HEK293 (cell line): Measurements from ENCODE around the gene ZFP62.

ENCODE experiments used
- CTCF ChIA-PET: fragments of 350-600 bp; formaldehyde crosslinking; extraction: SDS; loops from one replicate; lab custom pipeline; 2021; ENCODE audit warnings: antibody characterized with exemption; lab: Yijun Ruan, JAX
- POLR2A ChIA-PET: fragments of 300-600 bp; formaldehyde crosslinking; extraction: SDS; loops from one replicate; lab custom pipeline; 2020; ENCODE audit warnings: antibody characterized with exemption, inconsistent platforms; lab: Yijun Ruan, JAX
- H3K27ac ChIP-seq: fragments of 200-500 bp; sonication (Bioruptor generic); 2 replicates; pipeline ENCODE4 v1.5.1; 2014; ENCODE audit warnings: low read depth, low read length, control low read depth, inconsistent platforms; ENCODE audit errors: extremely low read depth
- H3K36me3 ChIP-seq, 2 experiments: fragments of 200-500 bp in 1 of 2; sonication (Bioruptor generic) in 1 of 2; 1 replicate in 1 of 2; 2 replicates in 1 of 2; pipeline ENCODE4 v1.5.1; 2014 to 2017; ENCODE audit warnings: inconsistent platforms in 2 of 2, low read length in 2 of 2; ENCODE audit not compliant: control insufficient read depth in 2 of 2, insufficient read depth in 1 of 2
- H3K4me1 ChIP-seq: fragments of 200-500 bp; sonication (Bioruptor generic); 2 replicates; pipeline ENCODE4 v1.5.1; 2014; ENCODE audit warnings: mild to moderate bottlenecking, low read length, inconsistent platforms; ENCODE audit not compliant: control insufficient read depth, insufficient read depth
- H3K4me3 ChIP-seq: 2 replicates; pipeline ENCODE4 v1.5.1; 2011; ENCODE audit warnings: low read depth, mild to moderate bottlenecking, control low read depth, low read length, moderate library complexity
- H3K9me3 ChIP-seq: fragments of 200-500 bp; sonication (Bioruptor generic); 2 replicates; pipeline ENCODE4 v1.5.1; 2014; ENCODE audit warnings: low read depth, low read length, inconsistent platforms; ENCODE audit not compliant: control insufficient read depth, insufficient read depth
- GLIS1 ChIP-seq: fragments of 450-650 bp; formaldehyde crosslinking; IDR thresholded peaks from 2 replicates; pipeline ENCODE4 v1.5.1; 2016; ENCODE audit warnings: missing biosample characterization, missing genetic modification characterization
- HOXA7 ChIP-seq: sonication (generic); formaldehyde crosslinking; IDR thresholded peaks from 2 replicates; pipeline ENCODE4 v1.8.1; 2022; ENCODE audit warnings: missing genetic modification reagents, borderline replicate concordance
- KLF1 ChIP-seq: fragments of 450-650 bp; formaldehyde crosslinking; IDR thresholded peaks from 2 replicates; pipeline ENCODE4 v1.5.1; 2016; ENCODE audit warnings: missing biosample characterization, missing genetic modification characterization
- KLF9 ChIP-seq: fragments of 450-650 bp; formaldehyde crosslinking; IDR thresholded peaks from 2 replicates; pipeline ENCODE4 v1.5.1; 2016; ENCODE audit warnings: missing biosample characterization, missing genetic modification characterization, low read depth
- SETDB1 ChIP-seq: IDR thresholded peaks from one replicate; pipeline ENCODE4 v1.6.1; 2017; ENCODE audit warnings: mild to moderate bottlenecking, low read length, moderate library complexity, mixed read lengths; ENCODE audit not compliant: insufficient read length
- YY2 ChIP-seq: fragments of 450-650 bp; formaldehyde crosslinking; IDR thresholded peaks from 2 replicates; pipeline ENCODE4 v1.5.1; 2016; ENCODE audit warnings: missing biosample characterization, missing genetic modification characterization
- ZFHX2 ChIP-seq: fragments of 450-650 bp; formaldehyde crosslinking; conservative IDR thresholded peaks from 2 replicates; pipeline ENCODE4 v1.5.1; 2016; ENCODE audit warnings: missing biosample characterization, missing genetic modification characterization
- ZNF138 ChIP-seq: fragments of 450-650 bp; formaldehyde crosslinking; IDR thresholded peaks from 2 replicates; pipeline ENCODE4 v1.5.1; 2016; ENCODE audit warnings: missing biosample characterization, missing genetic modification characterization, borderline replicate concordance
- ZNF140 ChIP-seq: fragments of 450-650 bp; formaldehyde crosslinking; IDR thresholded peaks from 2 replicates; pipeline ENCODE4 v1.5.1; 2016; ENCODE audit warnings: missing biosample characterization, missing genetic modification characterization
- ZNF146 ChIP-seq: fragments of 450-650 bp; formaldehyde crosslinking; IDR thresholded peaks from 2 replicates; pipeline ENCODE4 v1.5.1; 2016; ENCODE audit warnings: missing biosample characterization, missing genetic modification characterization
- ZNF214 ChIP-seq: fragments of 450-650 bp; formaldehyde crosslinking; IDR thresholded peaks from 2 replicates; pipeline ENCODE4 v1.5.1; 2017; ENCODE audit warnings: missing biosample characterization, mild to moderate bottlenecking, missing genetic modification characterization, borderline replicate concordance
- ZNF26 ChIP-seq: fragments of 450-650 bp; formaldehyde crosslinking; IDR thresholded peaks from 2 replicates; pipeline ENCODE4 v1.5.1; 2016; ENCODE audit warnings: missing biosample characterization, missing genetic modification characterization
- ZNF311 ChIP-seq: fragments of 450-650 bp; formaldehyde crosslinking; IDR thresholded peaks from 2 replicates; pipeline ENCODE4 v1.5.1; 2017; ENCODE audit warnings: missing biosample characterization, missing genetic modification characterization, borderline replicate concordance
- ZNF350 ChIP-seq: fragments of 450-650 bp; formaldehyde crosslinking; IDR thresholded peaks from 2 replicates; pipeline ENCODE4 v1.5.0; 2017; ENCODE audit warnings: missing biosample characterization, mild to moderate bottlenecking, missing genetic modification characterization
- ZNF391 ChIP-seq: fragments of 450-650 bp; formaldehyde crosslinking; IDR thresholded peaks from 2 replicates; pipeline ENCODE4 v1.5.1; 2016; ENCODE audit warnings: low read depth, missing biosample characterization, missing genetic modification characterization, borderline replicate concordance
- ZNF433 ChIP-seq: fragments of 450-650 bp; formaldehyde crosslinking; IDR thresholded peaks from 2 replicates; pipeline ENCODE4 v1.5.1; 2016; ENCODE audit warnings: missing biosample characterization, missing genetic modification characterization, low read depth
- ZNF449 ChIP-seq: fragments of 450-650 bp; formaldehyde crosslinking; IDR thresholded peaks from 2 replicates; pipeline ENCODE4 v1.5.1; 2017; ENCODE audit warnings: missing biosample characterization, mild to moderate bottlenecking, missing genetic modification characterization, moderate library complexity
- ZNF530 ChIP-seq: fragments of 450-650 bp; formaldehyde crosslinking; IDR thresholded peaks from 2 replicates; pipeline ENCODE4 v1.5.1; 2016; ENCODE audit warnings: low read depth, missing biosample characterization, missing genetic modification characterization
- ZNF558 ChIP-seq: fragments of 450-650 bp; formaldehyde crosslinking; IDR thresholded peaks from 2 replicates; pipeline ENCODE4 v1.5.1; 2016; ENCODE audit warnings: missing biosample characterization, missing genetic modification characterization
- ZNF580 ChIP-seq: fragments of 450-650 bp; formaldehyde crosslinking; IDR thresholded peaks from 2 replicates; pipeline ENCODE4 v1.5.1; 2016; ENCODE audit warnings: missing biosample characterization, missing genetic modification characterization
- ZNF585B ChIP-seq: fragments of 450-650 bp; formaldehyde crosslinking; IDR thresholded peaks from 2 replicates; pipeline ENCODE4 v1.5.1; 2016; ENCODE audit warnings: missing biosample characterization, missing genetic modification characterization
- ZNF654 ChIP-seq: fragments of 450-650 bp; formaldehyde crosslinking; IDR thresholded peaks from 2 replicates; pipeline ENCODE4 v1.5.1; 2016; ENCODE audit warnings: low read depth, missing biosample characterization, missing genetic modification characterization
- ZNF777 ChIP-seq: fragments of 450-650 bp; formaldehyde crosslinking; IDR thresholded peaks from 2 replicates; pipeline ENCODE4 v1.5.1; 2017; ENCODE audit warnings: missing biosample characterization, missing genetic modification characterization, borderline replicate concordance
- TF ChIP-seq, protein P1 (sequence below): fragments of 450-650 bp; formaldehyde crosslinking; IDR thresholded peaks from 2 replicates; pipeline ENCODE4 v1.5.1; 2016; ENCODE audit warnings: missing biosample characterization, missing genetic modification characterization, borderline replicate concordance
- TF ChIP-seq, protein P2 (sequence below): fragments of 450-650 bp; formaldehyde crosslinking; optimal IDR thresholded peaks from 2 replicates; pipeline ENCODE3; 2016; ENCODE audit warnings: missing biosample characterization, mild to moderate bottlenecking, missing genetic modification characterization

ZFP62 gene

GRCh38 chr5:180874804-180875582 is 13.9 kb upstream of the ZFP62 start (continued):
- TF ChIP-seq ZNF449 (tag by site-specific recombination) (no peak), ZNF26 (tag by site-specific recombination) (no peak), KLF1 (tag by site-specific recombination) (no peak), ZNF585B (tag by site-specific recombination) (no peak), HOXA7 (CRISPR knock-in tag) (no peak), GLIS1 (tag by site-specific recombination) (no peak), ZNF140 (tag by site-specific recombination) (no peak), ZNF530 (tag by site-specific recombination) (no peak)
- TF ChIP-seq, all 188 proteins: peak for 0

DNA sequence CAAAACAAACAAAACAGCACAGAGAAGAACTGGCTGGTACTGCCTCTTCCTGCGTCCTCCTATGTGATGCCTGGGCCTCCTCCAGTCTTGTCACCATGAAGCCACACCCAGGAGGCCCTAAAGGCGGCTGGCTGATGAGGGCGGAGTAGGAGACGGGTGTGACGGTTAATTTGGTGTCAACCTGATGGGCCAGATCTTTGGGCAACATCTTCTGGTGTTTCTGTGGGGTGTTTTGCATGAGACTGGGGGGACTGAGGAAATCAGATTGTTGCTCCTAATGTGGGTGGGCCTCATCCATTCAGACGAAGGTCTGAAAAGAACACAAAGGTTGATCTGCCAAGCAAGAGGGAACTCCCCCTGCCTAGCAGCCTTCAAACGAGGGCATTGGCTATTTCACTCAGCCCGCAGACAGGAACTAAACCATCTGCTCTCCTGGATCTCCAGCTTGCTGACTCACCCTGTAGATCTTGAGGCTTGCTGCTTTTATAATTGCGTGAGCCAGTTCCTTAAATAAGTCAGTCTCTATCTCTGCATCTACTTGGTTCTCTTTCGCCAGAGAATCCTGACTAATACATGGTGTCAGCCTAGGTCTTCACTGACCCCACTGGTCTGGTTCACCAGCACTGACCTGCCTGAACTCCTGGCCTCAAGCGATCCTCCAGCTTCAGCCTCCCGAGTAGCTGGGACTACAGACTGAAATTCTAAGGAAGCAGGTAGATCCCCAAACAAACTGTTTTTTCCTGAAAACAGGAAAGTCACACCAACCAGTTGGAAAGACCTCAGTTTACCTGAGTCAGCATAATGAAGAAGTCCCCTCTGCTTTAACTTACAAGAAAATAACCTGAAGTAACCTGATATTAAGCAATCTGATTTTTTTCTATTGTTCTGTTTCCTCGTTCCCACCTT is 12.8 kb upstream of the ZFP62 start:
- POLR2A ChIA-PET: no interaction called here
- Histone ChIP-seq H3K4me1 (no peaks in the 10 kb centered on the region), H3K27ac (no peak overlapping the region), H3K4me3 (no peak overlapping the region), H3K9me3 (no peaks in the 10 kb centered on the region), H3K36me3 (no peaks in the 10 kb centered on the region)
- CTCF ChIA-PET: interaction anchor here (0.7 to 1.0 kb wide), 2 partner anchors 8 to 13 kb away, joined by 4 to 6 read pairs; partner anchors contain the start of gene ZFP62
- TF ChIP-seq KLF1 (tag by site-specific recombination) (peak; percentile 92), SETDB1 (peak; percentile 25)
- TF ChIP-seq, protein P1, sequence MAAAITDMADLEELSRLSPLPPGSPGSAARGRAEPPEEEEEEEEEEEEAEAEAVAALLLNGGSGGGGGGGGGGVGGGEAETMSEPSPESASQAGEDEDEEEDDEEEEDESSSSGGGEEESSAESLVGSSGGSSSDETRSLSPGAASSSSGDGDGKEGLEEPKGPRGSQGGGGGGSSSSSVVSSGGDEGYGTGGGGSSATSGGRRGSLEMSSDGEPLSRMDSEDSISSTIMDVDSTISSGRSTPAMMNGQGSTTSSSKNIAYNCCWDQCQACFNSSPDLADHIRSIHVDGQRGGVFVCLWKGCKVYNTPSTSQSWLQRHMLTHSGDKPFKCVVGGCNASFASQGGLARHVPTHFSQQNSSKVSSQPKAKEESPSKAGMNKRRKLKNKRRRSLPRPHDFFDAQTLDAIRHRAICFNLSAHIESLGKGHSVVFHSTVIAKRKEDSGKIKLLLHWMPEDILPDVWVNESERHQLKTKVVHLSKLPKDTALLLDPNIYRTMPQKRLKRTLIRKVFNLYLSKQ (tag by site-specific recombination): no peak

GRCh38 chr5:180872419-180872818 is 11.3 kb upstream of the ZFP62 start:
- ChIA-PET CTCF (no interaction called here), POLR2A (interaction anchor here (0.6 kb wide), 1 partner anchor 393 kb away, joined by 3 read pairs; no protein-coding TSS in a partner anchor)
- H3K4me3 ChIP-seq: no peak overlapping the region
- H3K27ac ChIP-seq: no peak overlapping the region
- no peaks in the 10 kb centered on the region for H3K4me1 ChIP-seq
- no peaks in the 10 kb centered on the region for H3K36me3 ChIP-seq
- no peaks in the 10 kb centered on the region for H3K9me3 ChIP-seq
- TF ChIP-seq ZNF777 (tag by site-specific recombination) (no peak), ZNF146 (tag by site-specific recombination) (no peak), YY2 (tag by site-specific recombination) (no peak), ZNF558 (tag by site-specific recombination) (no peak), ZNF350 (no peak), ZNF311 (tag by site-specific recombination) (no peak), ZNF580 (tag by site-specific recombination) (no peak), ZFHX2 (no peak), KLF9 (tag by site-specific recombination) (no peak), ZNF654 (no peak), ZNF138 (tag by site-specific recombination) (no peak), ZNF391 (no peak), ZNF140 (tag by site-specific recombination) (no peak), ZNF214 (tag by site-specific recombination) (no peak), ZNF433 (no peak)
- TF ChIP-seq, protein P2, sequence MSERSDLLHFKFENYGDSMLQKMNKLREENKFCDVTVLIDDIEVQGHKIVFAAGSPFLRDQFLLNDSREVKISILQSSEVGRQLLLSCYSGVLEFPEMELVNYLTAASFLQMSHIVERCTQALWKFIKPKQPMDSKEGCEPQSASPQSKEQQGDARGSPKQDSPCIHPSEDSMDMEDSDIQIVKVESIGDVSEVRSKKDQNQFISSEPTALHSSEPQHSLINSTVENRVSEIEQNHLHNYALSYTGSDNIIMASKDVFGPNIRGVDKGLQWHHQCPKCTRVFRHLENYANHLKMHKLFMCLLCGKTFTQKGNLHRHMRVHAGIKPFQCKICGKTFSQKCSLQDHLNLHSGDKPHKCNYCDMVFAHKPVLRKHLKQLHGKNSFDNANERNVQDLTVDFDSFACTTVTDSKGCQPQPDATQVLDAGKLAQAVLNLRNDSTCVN: no peak
